ENCODE measurements around the gene WASHC2A. TPM values are rescaled to one million over a fixed set of nuclear protein-coding genes. Genes with fewer than 3 reads are reported as not detected.
A peak's percentile ranks its signal among the peaks of the same experiment; 100 is the strongest.
"Not testable (repeated sequence)": the region's sequence is repeated elsewhere in the genome, so short reads cannot be mapped to it uniquely, and the experiment has no call there.

WASHC2A gene
- total RNA-seq, 1 donor from 2014 or later = 40.4 TPM

GRCh38 chr10:50027195-50027594 lies 40.6 kb upstream of the WASHC2A start:
- no peaks in the 10 kb centered on the region for H3K9me3 Mint-ChIP-seq (ENCODE audit: low read depth)
- H3K27ac Mint-ChIP-seq = no peak overlapping the region
- TF ChIP-seq CTCF (IDR thresholded peaks at IDR 0.05; ENCODE audit: unreplicated experiment) = no peak
- no peak for DNase-seq (ENCODE audit: low spot score, unreplicated experiment)
- no peaks in the 10 kb centered on the region for H3K4me1 Mint-ChIP-seq (ENCODE audit: low read depth)
- no peaks in the 10 kb centered on the region for H3K36me3 Mint-ChIP-seq (ENCODE audit: insufficient read depth)
- H3K4me3 Mint-ChIP-seq (ENCODE audit: low read depth) = no peak overlapping the region
- H3K27me3 Mint-ChIP-seq = peaks cover 6% of the 10 kb centered on the region

- no peak for DNase-seq (ENCODE audit: low spot score, unreplicated experiment)
- Mint-ChIP-seq H3K36me3 (ENCODE audit: insufficient read depth) (no peaks in the 10 kb centered on the region), H3K4me3 (ENCODE audit: low read depth) (no peak overlapping the region), H3K27ac (no peak overlapping the region), H3K4me1 (ENCODE audit: low read depth) (peaks cover 4% of the 10 kb centered on the region), H3K27me3 (peaks cover 3% of the 10 kb centered on the region), H3K9me3 (ENCODE audit: low read depth) (no peaks in the 10 kb centered on the region)
- no peak for TF ChIP-seq CTCF (IDR thresholded peaks at IDR 0.05; ENCODE audit: unreplicated experiment)
Observed at GRCh38 chr10:50033481-50033880, 34.3 kb upstream of the WASHC2A start.

- not testable (repeated sequence) for H3K27ac Mint-ChIP-seq; H3K4me1 Mint-ChIP-seq (ENCODE audit: low read depth); H3K4me3 Mint-ChIP-seq (ENCODE audit: low read depth); H3K36me3 Mint-ChIP-seq (ENCODE audit: insufficient read depth); DNase-seq (ENCODE audit: low spot score, unreplicated experiment); H3K9me3 Mint-ChIP-seq (ENCODE audit: low read depth); H3K27me3 Mint-ChIP-seq
Observed at GRCh38 chr10:50035337-50035736, 32.4 kb upstream of the WASHC2A start.

GRCh38 chr10:50044941-50045664 lies 22.7 kb upstream of the WASHC2A start:
- DNase-seq (ENCODE audit: low spot score, unreplicated experiment) = no peak
- no peak overlapping the region for H3K27ac Mint-ChIP-seq
- no peak for TF ChIP-seq CTCF (IDR thresholded peaks at IDR 0.05; ENCODE audit: unreplicated experiment)
- H3K9me3 Mint-ChIP-seq (ENCODE audit: low read depth) = no peaks in the 10 kb centered on the region
- H3K4me3 Mint-ChIP-seq (ENCODE audit: low read depth) = no peak overlapping the region
- no peaks in the 10 kb centered on the region for H3K36me3 Mint-ChIP-seq (ENCODE audit: insufficient read depth)
- H3K4me1 Mint-ChIP-seq (ENCODE audit: low read depth) = no peaks in the 10 kb centered on the region
- peaks cover 3% of the 10 kb centered on the region for H3K27me3 Mint-ChIP-seq

GRCh38 chr10:50046457-50046856 lies 21.3 kb upstream of the WASHC2A start:
- H3K36me3 Mint-ChIP-seq (ENCODE audit: insufficient read depth); DNase-seq (ENCODE audit: low spot score, unreplicated experiment); H3K27ac Mint-ChIP-seq; H3K4me1 Mint-ChIP-seq (ENCODE audit: low read depth); H3K9me3 Mint-ChIP-seq (ENCODE audit: low read depth); H3K27me3 Mint-ChIP-seq; H3K4me3 Mint-ChIP-seq (ENCODE audit: low read depth): not testable (repeated sequence)

- not testable (repeated sequence) for DNase-seq (ENCODE audit: low spot score, unreplicated experiment); H3K36me3 Mint-ChIP-seq (ENCODE audit: insufficient read depth); H3K4me1 Mint-ChIP-seq (ENCODE audit: low read depth); H3K27ac Mint-ChIP-seq; H3K9me3 Mint-ChIP-seq (ENCODE audit: low read depth); H3K27me3 Mint-ChIP-seq; H3K4me3 Mint-ChIP-seq (ENCODE audit: low read depth)
Observed at GRCh38 chr10:50047594-50047993, 20.2 kb upstream of the WASHC2A start.

- not testable (repeated sequence) for DNase-seq (ENCODE audit: low spot score, unreplicated experiment); H3K36me3 Mint-ChIP-seq (ENCODE audit: insufficient read depth); H3K27me3 Mint-ChIP-seq; H3K27ac Mint-ChIP-seq; H3K4me1 Mint-ChIP-seq (ENCODE audit: low read depth); H3K9me3 Mint-ChIP-seq (ENCODE audit: low read depth); H3K4me3 Mint-ChIP-seq (ENCODE audit: low read depth)
Observed at GRCh38 chr10:50051995-50052660, 15.6 kb upstream of the WASHC2A start.

GRCh38 chr10:50052778-50053376 lies 14.9 kb upstream of the WASHC2A start:
- not testable (repeated sequence) for DNase-seq (ENCODE audit: low spot score, unreplicated experiment); H3K4me3 Mint-ChIP-seq (ENCODE audit: low read depth); H3K4me1 Mint-ChIP-seq (ENCODE audit: low read depth); H3K27me3 Mint-ChIP-seq; H3K9me3 Mint-ChIP-seq (ENCODE audit: low read depth); H3K36me3 Mint-ChIP-seq (ENCODE audit: insufficient read depth)
- H3K27ac Mint-ChIP-seq = peak overlapping the region; percentile 29

- not testable (repeated sequence) for H3K4me3 Mint-ChIP-seq (ENCODE audit: low read depth); H3K9me3 Mint-ChIP-seq (ENCODE audit: low read depth); H3K4me1 Mint-ChIP-seq (ENCODE audit: low read depth); H3K27ac Mint-ChIP-seq; H3K36me3 Mint-ChIP-seq (ENCODE audit: insufficient read depth); DNase-seq (ENCODE audit: low spot score, unreplicated experiment)
- H3K27me3 Mint-ChIP-seq = peaks cover 16% of the 10 kb centered on the region
Observed at GRCh38 chr10:50055494-50056292, 12.1 kb upstream of the WASHC2A start.
